ENCODE results near the gene GPR55. TPM values are rescaled to one million over a fixed set of nuclear protein-coding genes. Genes with fewer than 3 reads are reported as not detected.

GPR55 gene
- total RNA-seq, 1 donor from 2014 or later, result not detected

- H3K4me1 Mint-ChIP-seq (ENCODE audit: unreplicated experiment), result peaks cover 28% of the 10 kb centered on the region
- H3K4me3 Mint-ChIP-seq, result no peak overlapping the region
- no peak for DNase-seq (ENCODE audit: extremely low spot score, unreplicated experiment)
- H3K9me3 Mint-ChIP-seq, result no peaks in the 10 kb centered on the region
- H3K36me3 Mint-ChIP-seq, result no peaks in the 10 kb centered on the region
- no peak overlapping the region for H3K27ac Mint-ChIP-seq
- TF ChIP-seq CTCF (conservative IDR thresholded peaks at IDR 0.05), result no peak
- H3K27me3 Mint-ChIP-seq, result peaks cover 3% of the 10 kb centered on the region
These were observed 35.0 kb downstream of the GPR55 start for GRCh38 chr2:230889911-230890601.

GRCh38 chr2:230888824-230889400 is 36.1 kb downstream of the GPR55 start:
- DNase-seq (ENCODE audit: extremely low spot score, unreplicated experiment), result no peak
- Mint-ChIP-seq H3K36me3 (no peaks in the 10 kb centered on the region), H3K4me1 (ENCODE audit: unreplicated experiment) (peaks cover 24% of the 10 kb centered on the region), H3K9me3 (no peaks in the 10 kb centered on the region), H3K27ac (no peak overlapping the region), H3K4me3 (no peak overlapping the region), H3K27me3 (peaks cover 3% of the 10 kb centered on the region)
- TF ChIP-seq CTCF (conservative IDR thresholded peaks at IDR 0.05), result no peak

GRCh38 chr2:230887342-230887741 is 37.7 kb downstream of the GPR55 start:
- Mint-ChIP-seq H3K4me1 (ENCODE audit: unreplicated experiment) (peaks cover 28% of the 10 kb centered on the region), H3K27ac (no peak overlapping the region), H3K4me3 (no peak overlapping the region), H3K9me3 (no peaks in the 10 kb centered on the region), H3K27me3 (peaks cover 3% of the 10 kb centered on the region), H3K36me3 (no peaks in the 10 kb centered on the region)
- TF ChIP-seq CTCF (conservative IDR thresholded peaks at IDR 0.05), result no peak
- DNase-seq (ENCODE audit: extremely low spot score, unreplicated experiment), result no peak

- Mint-ChIP-seq H3K27me3 (peaks cover 3% of the 10 kb centered on the region), H3K4me1 (ENCODE audit: unreplicated experiment) (peaks cover 28% of the 10 kb centered on the region), H3K27ac (no peak overlapping the region), H3K36me3 (no peaks in the 10 kb centered on the region), H3K4me3 (no peak overlapping the region), H3K9me3 (no peaks in the 10 kb centered on the region)
- no peak for TF ChIP-seq CTCF (conservative IDR thresholded peaks at IDR 0.05)
- no peak for DNase-seq (ENCODE audit: extremely low spot score, unreplicated experiment)
These were observed 38.4 kb downstream of the GPR55 start for GRCh38 chr2:230886671-230887071.

GRCh38 chr2:230886206-230886605 is 38.8 kb downstream of the GPR55 start:
- Mint-ChIP-seq H3K27me3 (peaks cover under 1% of the 10 kb centered on the region), H3K27ac (no peak overlapping the region), H3K36me3 (no peaks in the 10 kb centered on the region), H3K9me3 (no peaks in the 10 kb centered on the region), H3K4me3 (no peak overlapping the region), H3K4me1 (ENCODE audit: unreplicated experiment) (peaks cover 26% of the 10 kb centered on the region)
- no peak for TF ChIP-seq CTCF (conservative IDR thresholded peaks at IDR 0.05)
- DNase-seq (ENCODE audit: extremely low spot score, unreplicated experiment), result no peak

All from type B pancreatic cell (in vitro differentiated cells).